Measurements from ENCODE around the gene UVRAG. TPM values are rescaled to one million over a fixed set of nuclear protein-coding genes. Genes with fewer than 3 reads are reported as not detected.

UVRAG gene
- total and polyA plus RNA-seq, 2 of the 13 experiments (the other 11 are each of a cell fraction or from before 2014, with no cell fraction given), result 9.7 to 17.3 TPM

DNA sequence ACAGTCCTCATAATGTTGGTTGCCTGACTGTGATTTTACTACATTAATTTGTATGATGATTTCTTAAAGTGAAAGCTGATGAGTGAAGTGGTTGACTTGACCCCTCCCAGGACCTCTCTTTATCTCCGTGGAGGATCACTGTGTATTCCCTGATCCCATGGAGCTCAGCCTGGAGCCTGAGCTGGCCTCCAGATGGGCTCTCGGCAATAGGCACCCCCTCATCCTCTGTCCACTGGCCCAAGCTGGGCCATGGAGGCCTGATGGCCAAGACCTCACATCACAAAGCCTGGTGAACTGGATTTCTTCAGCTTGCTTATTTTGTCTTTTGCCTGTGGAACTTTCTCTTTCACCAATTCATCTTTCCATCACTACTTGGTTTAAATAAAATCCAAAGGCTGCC lies 316.1 kb downstream of the UVRAG start (continued):
- TF ChIP-seq, protein P1, sequence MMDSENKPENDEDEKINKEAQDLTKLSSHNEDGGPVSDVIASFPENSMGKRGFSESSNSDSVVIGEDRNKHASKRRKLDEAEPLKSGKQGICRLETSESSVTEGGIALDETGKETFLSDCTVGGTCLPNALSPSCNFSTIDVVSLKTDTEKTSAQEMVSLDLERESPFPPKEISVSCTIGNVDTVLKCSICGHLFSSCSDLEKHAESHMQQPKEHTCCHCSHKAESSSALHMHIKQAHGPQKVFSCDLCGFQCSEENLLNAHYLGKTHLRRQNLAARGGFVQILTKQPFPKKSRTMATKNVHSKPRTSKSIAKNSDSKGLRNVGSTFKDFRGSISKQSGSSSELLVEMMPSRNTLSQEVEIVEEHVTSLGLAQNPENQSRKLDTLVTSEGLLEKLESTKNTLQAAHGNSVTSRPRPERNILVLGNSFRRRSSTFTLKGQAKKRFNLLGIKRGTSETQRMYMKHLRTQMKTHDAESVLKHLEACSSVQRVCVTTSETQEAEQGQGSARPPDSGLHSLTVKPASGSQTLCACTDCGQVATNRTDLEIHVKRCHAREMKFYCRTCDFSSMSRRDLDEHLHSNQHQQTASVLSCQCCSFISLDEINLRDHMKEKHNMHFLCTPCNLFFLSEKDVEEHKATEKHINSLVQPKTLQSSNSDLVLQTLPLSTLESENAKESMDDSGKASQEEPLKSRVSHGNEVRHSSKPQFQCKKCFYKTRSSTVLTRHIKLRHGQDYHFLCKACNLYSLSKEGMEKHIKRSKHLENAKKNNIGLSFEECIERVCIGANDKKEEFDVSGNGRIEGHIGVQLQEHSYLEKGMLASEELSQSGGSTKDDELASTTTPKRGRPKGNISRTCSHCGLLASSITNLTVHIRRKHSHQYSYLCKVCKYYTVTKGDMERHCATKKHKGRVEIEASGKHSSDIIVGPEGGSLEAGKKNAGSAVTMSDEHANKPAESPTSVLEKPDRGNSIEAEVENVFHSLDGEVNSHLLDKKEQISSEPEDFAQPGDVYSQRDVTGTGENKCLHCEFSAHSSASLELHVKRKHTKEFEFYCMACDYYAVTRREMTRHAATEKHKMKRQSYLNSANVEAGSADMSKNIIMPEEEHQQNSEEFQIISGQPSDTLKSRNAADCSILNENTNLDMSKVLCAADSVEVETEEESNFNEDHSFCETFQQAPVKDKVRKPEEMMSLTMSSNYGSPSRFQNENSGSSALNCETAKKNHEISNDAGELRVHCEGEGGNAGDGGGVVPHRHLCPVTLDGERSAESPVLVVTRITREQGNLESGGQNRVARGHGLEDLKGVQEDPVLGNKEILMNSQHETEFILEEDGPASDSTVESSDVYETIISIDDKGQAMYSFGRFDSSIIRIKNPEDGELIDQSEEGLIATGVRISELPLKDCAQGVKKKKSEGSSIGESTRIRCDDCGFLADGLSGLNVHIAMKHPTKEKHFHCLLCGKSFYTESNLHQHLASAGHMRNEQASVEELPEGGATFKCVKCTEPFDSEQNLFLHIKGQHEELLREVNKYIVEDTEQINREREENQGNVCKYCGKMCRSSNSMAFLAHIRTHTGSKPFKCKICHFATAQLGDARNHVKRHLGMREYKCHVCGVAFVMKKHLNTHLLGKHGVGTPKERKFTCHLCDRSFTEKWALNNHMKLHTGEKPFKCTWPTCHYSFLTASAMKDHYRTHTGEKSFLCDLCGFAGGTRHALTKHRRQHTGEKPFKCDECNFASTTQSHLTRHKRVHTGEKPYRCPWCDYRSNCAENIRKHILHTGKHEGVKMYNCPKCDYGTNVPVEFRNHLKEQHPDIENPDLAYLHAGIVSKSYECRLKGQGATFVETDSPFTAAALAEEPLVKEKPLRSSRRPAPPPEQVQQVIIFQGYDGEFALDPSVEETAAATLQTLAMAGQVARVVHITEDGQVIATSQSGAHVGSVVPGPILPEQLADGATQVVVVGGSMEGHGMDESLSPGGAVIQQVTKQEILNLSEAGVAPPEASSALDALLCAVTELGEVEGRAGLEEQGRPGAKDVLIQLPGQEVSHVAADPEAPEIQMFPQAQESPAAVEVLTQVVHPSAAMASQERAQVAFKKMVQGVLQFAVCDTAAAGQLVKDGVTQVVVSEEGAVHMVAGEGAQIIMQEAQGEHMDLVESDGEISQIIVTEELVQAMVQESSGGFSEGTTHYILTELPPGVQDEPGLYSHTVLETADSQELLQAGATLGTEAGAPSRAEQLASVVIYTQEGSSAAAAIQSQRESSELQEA (CRISPR knock-in tag; IDR thresholded peaks at IDR 0.05; ENCODE audit: not compliant biosample characterization), result no peak
- TF ChIP-seq TGIF2 (CRISPR knock-in tag; IDR thresholded peaks at IDR 0.05) (no peak), NFE2L2 (IDR thresholded peaks at IDR 0.05; ENCODE audit: low read length) (no peak), NKX3-1 (CRISPR knock-in tag; IDR thresholded peaks at IDR 0.05) (no peak), PPARG (CRISPR knock-in tag; conservative IDR thresholded peaks at IDR 0.05) (no peak)
- TF ChIP-seq, protein P2, sequence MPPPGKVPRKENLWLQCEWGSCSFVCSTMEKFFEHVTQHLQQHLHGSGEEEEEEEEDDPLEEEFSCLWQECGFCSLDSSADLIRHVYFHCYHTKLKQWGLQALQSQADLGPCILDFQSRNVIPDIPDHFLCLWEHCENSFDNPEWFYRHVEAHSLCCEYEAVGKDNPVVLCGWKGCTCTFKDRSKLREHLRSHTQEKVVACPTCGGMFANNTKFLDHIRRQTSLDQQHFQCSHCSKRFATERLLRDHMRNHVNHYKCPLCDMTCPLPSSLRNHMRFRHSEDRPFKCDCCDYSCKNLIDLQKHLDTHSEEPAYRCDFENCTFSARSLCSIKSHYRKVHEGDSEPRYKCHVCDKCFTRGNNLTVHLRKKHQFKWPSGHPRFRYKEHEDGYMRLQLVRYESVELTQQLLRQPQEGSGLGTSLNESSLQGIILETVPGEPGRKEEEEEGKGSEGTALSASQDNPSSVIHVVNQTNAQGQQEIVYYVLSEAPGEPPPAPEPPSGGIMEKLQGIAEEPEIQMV (CRISPR knock-in tag; IDR thresholded peaks at IDR 0.05; ENCODE audit: low read depth), result no peak
- TF ChIP-seq, protein P3, sequence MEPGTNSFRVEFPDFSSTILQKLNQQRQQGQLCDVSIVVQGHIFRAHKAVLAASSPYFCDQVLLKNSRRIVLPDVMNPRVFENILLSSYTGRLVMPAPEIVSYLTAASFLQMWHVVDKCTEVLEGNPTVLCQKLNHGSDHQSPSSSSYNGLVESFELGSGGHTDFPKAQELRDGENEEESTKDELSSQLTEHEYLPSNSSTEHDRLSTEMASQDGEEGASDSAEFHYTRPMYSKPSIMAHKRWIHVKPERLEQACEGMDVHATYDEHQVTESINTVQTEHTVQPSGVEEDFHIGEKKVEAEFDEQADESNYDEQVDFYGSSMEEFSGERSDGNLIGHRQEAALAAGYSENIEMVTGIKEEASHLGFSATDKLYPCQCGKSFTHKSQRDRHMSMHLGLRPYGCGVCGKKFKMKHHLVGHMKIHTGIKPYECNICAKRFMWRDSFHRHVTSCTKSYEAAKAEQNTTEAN (CRISPR knock-in tag; conservative IDR thresholded peaks at IDR 0.05), result no peak

Measured in HepG2 (cell line).